ENCODE results near the gene TENM3. TPM values are rescaled to one million over a fixed set of nuclear protein-coding genes. Genes with fewer than 3 reads are reported as not detected.

The TENM3 gene
- total RNA-seq, 2 experiments from 2014 or later = not detected

DNA sequence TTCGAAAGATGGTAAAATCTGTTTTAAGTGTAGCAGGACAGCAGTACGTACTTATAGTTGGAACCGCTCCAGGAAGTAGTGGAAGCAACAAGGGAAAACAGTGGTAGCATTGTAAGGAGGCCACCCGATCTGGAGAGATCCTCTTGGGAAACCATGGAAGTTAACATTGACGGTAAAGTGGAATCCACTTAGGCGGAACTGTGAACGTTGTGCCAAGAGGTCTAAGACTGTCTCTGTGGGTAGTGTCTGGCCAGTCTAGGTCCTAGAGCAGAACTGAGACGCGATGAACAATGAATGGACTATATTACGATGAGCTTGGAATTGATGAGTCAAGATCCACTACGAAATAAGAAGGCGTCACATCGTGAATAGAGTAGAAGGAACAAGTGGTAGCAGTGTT, 124.0 kb downstream of the TENM3 start:
- Histone ChIP-seq H3K9me2 (ENCODE audit: insufficient read depth, low read length) (no peaks in the 10 kb centered on the region), H3K79me2 (ENCODE audit: insufficient read depth, low read depth, low read length) (no peaks in the 10 kb centered on the region), H4K20me1 (ENCODE audit: insufficient read depth, low read length) (no peaks in the 10 kb centered on the region), H3K9me3 (ENCODE audit: low read length) (no peaks in the 10 kb centered on the region), H3K36me3 (ENCODE audit: insufficient read depth, low read length) (no peaks in the 10 kb centered on the region), H2AFZ (ENCODE audit: low read length) (no peak overlapping the region), H3K4me2 (ENCODE audit: low read length) (no peak overlapping the region), H3K27ac (ENCODE audit: low read depth, low read length, poor library complexity, severe bottlenecking) (no peak overlapping the region), H3K4me1 (ENCODE audit: insufficient read depth, low read length, poor library complexity, severe bottlenecking) (no peaks in the 10 kb centered on the region), H3K4me3 (ENCODE audit: low read depth, low read length, poor library complexity, severe bottlenecking) (no peak overlapping the region)
- no peak for DNase-seq (ENCODE audit: low spot score)
- TF ChIP-seq, protein P1, sequence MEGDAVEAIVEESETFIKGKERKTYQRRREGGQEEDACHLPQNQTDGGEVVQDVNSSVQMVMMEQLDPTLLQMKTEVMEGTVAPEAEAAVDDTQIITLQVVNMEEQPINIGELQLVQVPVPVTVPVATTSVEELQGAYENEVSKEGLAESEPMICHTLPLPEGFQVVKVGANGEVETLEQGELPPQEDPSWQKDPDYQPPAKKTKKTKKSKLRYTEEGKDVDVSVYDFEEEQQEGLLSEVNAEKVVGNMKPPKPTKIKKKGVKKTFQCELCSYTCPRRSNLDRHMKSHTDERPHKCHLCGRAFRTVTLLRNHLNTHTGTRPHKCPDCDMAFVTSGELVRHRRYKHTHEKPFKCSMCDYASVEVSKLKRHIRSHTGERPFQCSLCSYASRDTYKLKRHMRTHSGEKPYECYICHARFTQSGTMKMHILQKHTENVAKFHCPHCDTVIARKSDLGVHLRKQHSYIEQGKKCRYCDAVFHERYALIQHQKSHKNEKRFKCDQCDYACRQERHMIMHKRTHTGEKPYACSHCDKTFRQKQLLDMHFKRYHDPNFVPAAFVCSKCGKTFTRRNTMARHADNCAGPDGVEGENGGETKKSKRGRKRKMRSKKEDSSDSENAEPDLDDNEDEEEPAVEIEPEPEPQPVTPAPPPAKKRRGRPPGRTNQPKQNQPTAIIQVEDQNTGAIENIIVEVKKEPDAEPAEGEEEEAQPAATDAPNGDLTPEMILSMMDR (conservative IDR thresholded peaks at IDR 0.05; ENCODE audit: low read length) = no peak
- no peak for TF ChIP-seq EZH2phosphoT487 (IDR thresholded peaks at IDR 0.05; ENCODE audit: borderline replicate concordance, low read depth, low read length)
- ChIA-PET CTCF (ENCODE audit: unreplicated experiment) (no interaction called here), POLR2A (no interaction called here)
- no TSS peak for BruUV-seq (replicated peaks)
- intact Hi-C loops (cut with micrococcal nuclease; ENCODE audit: unreplicated experiment) = no loop called here

DNA sequence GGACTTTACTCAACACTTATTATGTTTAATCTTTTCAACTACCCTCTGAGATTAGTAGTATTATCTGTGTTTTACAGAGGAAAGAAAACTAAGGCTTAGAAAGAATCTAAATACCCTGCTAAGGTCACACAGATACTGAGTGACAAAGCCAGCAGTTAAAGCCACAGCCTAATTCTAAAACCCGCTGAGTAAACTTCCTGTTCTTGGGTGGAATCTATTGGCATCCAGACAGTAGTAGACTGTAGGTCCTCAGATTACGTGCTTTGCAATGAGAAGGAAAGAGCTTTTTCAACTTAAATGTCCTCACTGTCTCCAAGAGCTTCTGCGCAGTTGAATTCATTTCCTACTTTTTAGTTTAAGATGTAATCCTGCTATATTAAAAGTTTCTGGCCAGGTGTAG, 126.0 kb downstream of the TENM3 start:
- DNase-seq (ENCODE audit: low spot score) = no peak
- Histone ChIP-seq H3K27ac (ENCODE audit: low read depth, low read length, poor library complexity, severe bottlenecking) (no peak overlapping the region), H3K4me1 (ENCODE audit: insufficient read depth, low read length, poor library complexity, severe bottlenecking) (no peaks in the 10 kb centered on the region), H3K79me2 (ENCODE audit: insufficient read depth, low read depth, low read length) (no peaks in the 10 kb centered on the region), H3K4me3 (ENCODE audit: low read depth, low read length, poor library complexity, severe bottlenecking) (no peak overlapping the region), H3K4me2 (ENCODE audit: low read length) (no peak overlapping the region), H3K9me3 (ENCODE audit: low read length) (no peaks in the 10 kb centered on the region), H2AFZ (ENCODE audit: low read length) (no peak overlapping the region), H3K36me3 (ENCODE audit: insufficient read depth, low read length) (no peaks in the 10 kb centered on the region), H4K20me1 (ENCODE audit: insufficient read depth, low read length) (no peaks in the 10 kb centered on the region), H3K9me2 (ENCODE audit: insufficient read depth, low read length) (no peaks in the 10 kb centered on the region)
- ChIA-PET CTCF (ENCODE audit: unreplicated experiment) (no interaction called here), POLR2A (no interaction called here)
- TF ChIP-seq, protein P1 (conservative IDR thresholded peaks at IDR 0.05; ENCODE audit: low read length) = no peak
- TF ChIP-seq EZH2phosphoT487 (IDR thresholded peaks at IDR 0.05; ENCODE audit: borderline replicate concordance, low read depth, low read length) = no peak
- intact Hi-C loops (cut with micrococcal nuclease; ENCODE audit: unreplicated experiment) = no loop called here
- BruUV-seq (replicated peaks) = no TSS peak

DNA sequence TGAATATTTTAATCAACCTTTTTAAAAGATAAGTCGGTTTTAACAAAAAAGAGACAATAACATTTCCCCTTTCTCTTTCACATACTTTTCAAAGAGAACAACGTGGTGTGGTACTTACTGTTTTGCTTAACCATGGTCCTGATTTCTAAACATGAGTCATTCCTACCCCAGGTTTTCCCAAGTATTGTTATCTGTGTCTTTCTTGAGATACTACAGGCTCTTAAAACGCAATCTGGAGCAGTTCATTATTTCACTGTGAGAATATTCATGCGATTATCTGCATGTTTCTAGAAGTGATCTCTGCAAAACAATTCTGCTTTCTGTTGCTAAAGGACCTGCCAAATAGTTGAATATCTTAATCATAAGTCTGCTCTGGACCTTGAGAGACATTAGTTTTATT, 127.3 kb downstream of the TENM3 start:
- H4K20me1 ChIP-seq (ENCODE audit: insufficient read depth, low read length) = no peaks in the 10 kb centered on the region
- no peaks in the 10 kb centered on the region for H3K9me2 ChIP-seq (ENCODE audit: insufficient read depth, low read length)
- DNase-seq (ENCODE audit: low spot score) = no peak
- no peak overlapping the region for H3K4me2 ChIP-seq (ENCODE audit: low read length)
- CTCF ChIA-PET (ENCODE audit: unreplicated experiment) = interaction anchor here (0.6 kb wide), 2 partner anchors 53 to 1238 kb away, joined by 3 to 7 read pairs; no protein-coding TSS in a partner anchor
- no TSS peak for BruUV-seq (replicated peaks)
- H3K9me3 ChIP-seq (ENCODE audit: low read length) = no peaks in the 10 kb centered on the region
- no peaks in the 10 kb centered on the region for H3K79me2 ChIP-seq (ENCODE audit: insufficient read depth, low read depth, low read length)
- intact Hi-C loops (cut with micrococcal nuclease; ENCODE audit: unreplicated experiment) = no loop called here
- no peak overlapping the region for H3K27ac ChIP-seq (ENCODE audit: low read depth, low read length, poor library complexity, severe bottlenecking)
- H3K4me3 ChIP-seq (ENCODE audit: low read depth, low read length, poor library complexity, severe bottlenecking) = no peak overlapping the region
- POLR2A ChIA-PET = no interaction called here
- TF ChIP-seq EZH2phosphoT487 (IDR thresholded peaks at IDR 0.05; ENCODE audit: borderline replicate concordance, low read depth, low read length) = no peak
- TF ChIP-seq, protein P1 (conservative IDR thresholded peaks at IDR 0.05; ENCODE audit: low read length) = no peak
- no peaks in the 10 kb centered on the region for H3K36me3 ChIP-seq (ENCODE audit: insufficient read depth, low read length)
- H3K4me1 ChIP-seq (ENCODE audit: insufficient read depth, low read length, poor library complexity, severe bottlenecking) = no peaks in the 10 kb centered on the region
- H2AFZ ChIP-seq (ENCODE audit: low read length) = no peak overlapping the region

Measured in OCI-LY7 (cell line).